Esophagus squamous epithelium (tissue), 5 donors: Measurements from ENCODE around the gene PRPSAP1. TPM values are rescaled to one million over a fixed set of nuclear protein-coding genes. Genes with fewer than 3 reads are reported as not detected.

Experiments used
- DNase-seq: peaks from one replicate; lab custom pipeline; 2025; lab: John Stamatoyannopoulos, UW
- H3K27ac ChIP-seq, 4 donors: fragments of 200-600 bp; sonication (generic); one replicate each; pipeline ENCODE4 v1.5.1; 2016 to 2019; ENCODE audit warnings: mild to moderate bottlenecking in 1 of 4
- H3K27me3 ChIP-seq, 4 donors: fragments of 200-600 bp; sonication (generic); 1 replicate in 3 of 4; 2 replicates in 1 of 4; pipeline versions ENCODE4 v1.5.1 to v1.6.0; 2017 to 2021; ENCODE audit warnings: antibody characterized with exemption in 1 of 4
- H3K36me3 ChIP-seq, 3 donors: fragments of 200-600 bp; sonication (generic); one replicate each; pipeline ENCODE4 v1.5.1; 2016 to 2019
- H3K4me1 ChIP-seq, 3 donors: fragments of 200-600 bp; sonication (generic); one replicate each; pipeline ENCODE4 v1.5.1; 2017 to 2019
- H3K4me3 ChIP-seq, 4 donors: fragments of 200-600 bp; sonication (generic); 1 replicate in 3 of 4; 2 replicates in 1 of 4; pipeline ENCODE4 v1.5.1; 2016 to 2019; ENCODE audit warnings: mild to moderate bottlenecking in 2 of 4, moderate library complexity in 1 of 4
- H3K9me3 ChIP-seq, 3 donors: fragments of 200-600 bp; sonication (generic); one replicate each; pipeline ENCODE4 v1.5.1; 2016 to 2019
- POLR2A ChIP-seq, 4 donors: fragments of 450-650 bp; IDR thresholded peaks; one replicate each; pipeline ENCODE4 v1.6.1; 2017; ENCODE audit warnings: antibody characterized with exemption in 4 of 4, mild to moderate bottlenecking in 4 of 4, moderate library complexity in 3 of 4
- WGBS, 2 donors: methylation state at CpG; one replicate each; pipeline ENCODE4 v1.1.5; 2018; 5-methylcytosine and 5-hydroxymethylcytosine counted together
- intact Hi-C: fragments of 100-400 bp; cut with DNase I; formaldehyde crosslinking; loops from one replicate; pipeline ENCODE4 v1.15.0; 2022
- total RNA-seq, 4 donors: library from RNA; depleted of rRNA; stranded (reverse); fragments of >200 nt; gene quantifications; one replicate each; pipeline ENCODE4 v1.1.0, GENCODE V29; 2016
- TF ChIP-seq, protein P1 (sequence below), 6 experiments: fragments of 450-650 bp in 4 of 6; fragments of 200-600 bp in 2 of 6; sonication (generic) in 2 of 6; IDR thresholded peaks; one replicate each; pipeline ENCODE4 v1.5.1; 2016 to 2019; ENCODE audit warnings: antibody characterized with exemption in 6 of 6, mild to moderate bottlenecking in 4 of 6, moderate library complexity in 4 of 6
- donor health status: DM: yes; HTN: yes; CAD: no.

Gene PRPSAP1
- total RNA-seq, 4 donors from 2014 or later: 36.0 to 68.6 (median 49.5) TPM

DNA sequence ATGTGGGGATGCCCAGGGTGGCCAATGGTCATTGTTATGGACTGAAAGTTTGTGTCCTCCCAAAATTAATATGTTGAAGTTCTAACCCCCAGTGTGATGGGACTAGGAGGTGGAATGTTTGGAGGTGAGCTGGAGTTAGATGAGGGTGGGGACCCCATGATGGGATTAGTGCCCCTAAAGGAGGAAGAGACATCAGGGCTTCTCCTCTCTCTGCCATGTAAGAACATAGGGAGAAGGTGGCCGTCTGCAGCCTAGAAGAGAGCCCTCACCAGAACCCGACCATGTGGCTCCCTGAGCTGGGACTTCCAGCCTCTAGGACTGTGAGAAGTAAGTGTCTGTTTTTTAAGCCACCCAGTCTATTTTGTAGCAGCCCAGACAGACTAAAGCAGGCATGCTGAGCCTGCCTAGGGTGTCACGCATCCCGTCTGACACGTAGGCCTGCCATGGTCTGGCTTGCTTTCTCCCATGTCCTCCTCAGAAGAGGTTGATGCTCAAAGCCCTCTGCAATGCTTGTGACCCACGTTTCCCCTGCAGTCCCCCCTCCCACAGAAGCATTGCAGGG, 4.0 kb upstream of the PRPSAP1 start:
- H3K4me3 ChIP-seq: no peak overlapping the region
- DNase-seq: no peak
- intact Hi-C loops: no loop called here
- no peaks in the 10 kb centered on the region for H3K27me3 ChIP-seq
- no peaks in the 10 kb centered on the region for H3K9me3 ChIP-seq
- WGBS, 2 donors: 90 to 93% methylated on average over 5 to 6 of the region's 6 CpGs
- H3K4me1 ChIP-seq: peaks cover 15 to 52% (median 24%) of the 10 kb centered on the region in 3 donors
- no peak for TF ChIP-seq POLR2A (IDR thresholded peaks at IDR 0.05)
- TF ChIP-seq, protein P1, sequence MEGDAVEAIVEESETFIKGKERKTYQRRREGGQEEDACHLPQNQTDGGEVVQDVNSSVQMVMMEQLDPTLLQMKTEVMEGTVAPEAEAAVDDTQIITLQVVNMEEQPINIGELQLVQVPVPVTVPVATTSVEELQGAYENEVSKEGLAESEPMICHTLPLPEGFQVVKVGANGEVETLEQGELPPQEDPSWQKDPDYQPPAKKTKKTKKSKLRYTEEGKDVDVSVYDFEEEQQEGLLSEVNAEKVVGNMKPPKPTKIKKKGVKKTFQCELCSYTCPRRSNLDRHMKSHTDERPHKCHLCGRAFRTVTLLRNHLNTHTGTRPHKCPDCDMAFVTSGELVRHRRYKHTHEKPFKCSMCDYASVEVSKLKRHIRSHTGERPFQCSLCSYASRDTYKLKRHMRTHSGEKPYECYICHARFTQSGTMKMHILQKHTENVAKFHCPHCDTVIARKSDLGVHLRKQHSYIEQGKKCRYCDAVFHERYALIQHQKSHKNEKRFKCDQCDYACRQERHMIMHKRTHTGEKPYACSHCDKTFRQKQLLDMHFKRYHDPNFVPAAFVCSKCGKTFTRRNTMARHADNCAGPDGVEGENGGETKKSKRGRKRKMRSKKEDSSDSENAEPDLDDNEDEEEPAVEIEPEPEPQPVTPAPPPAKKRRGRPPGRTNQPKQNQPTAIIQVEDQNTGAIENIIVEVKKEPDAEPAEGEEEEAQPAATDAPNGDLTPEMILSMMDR (IDR thresholded peaks at IDR 0.05): no peak
- H3K27ac ChIP-seq: no peak overlapping the region
- H3K36me3 ChIP-seq: no peaks in the 10 kb centered on the region

DNA sequence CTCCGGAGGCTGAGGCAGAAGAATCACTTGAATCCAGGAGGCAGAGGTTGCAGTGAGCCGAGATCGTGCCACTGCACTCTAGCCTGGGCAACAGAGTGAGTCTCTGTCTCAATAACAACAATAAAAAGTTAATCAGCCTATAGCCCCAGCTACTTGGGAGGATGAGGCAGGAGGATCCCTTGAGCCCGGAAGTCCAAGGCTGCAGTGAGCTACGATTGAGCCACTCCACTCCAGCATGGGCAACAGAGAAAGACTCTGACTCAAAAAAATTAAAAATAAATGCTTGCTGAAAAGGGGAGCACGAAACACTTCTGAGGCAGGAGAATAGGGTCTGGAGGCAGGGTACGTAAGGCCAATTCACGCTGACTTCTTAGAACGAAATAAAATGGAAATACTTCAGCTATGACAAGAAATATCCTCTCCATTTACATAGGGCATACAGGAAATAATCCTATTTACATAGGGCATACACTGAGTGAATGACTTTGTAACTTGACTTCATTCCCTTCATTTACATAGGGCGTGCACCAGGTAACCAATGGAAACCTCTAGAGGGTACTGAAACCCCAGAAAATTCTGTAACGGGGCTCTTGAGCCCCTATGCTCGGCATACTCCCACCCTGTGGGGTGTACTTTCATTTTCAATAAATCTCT, 3.2 kb upstream of the PRPSAP1 start:
- WGBS, 2 donors: 53 to 60% methylated on average over 12 of the region's 12 CpGs
- DNase-seq: no peak
- TF ChIP-seq POLR2A (IDR thresholded peaks at IDR 0.05): no peak
- TF ChIP-seq, protein P1 (IDR thresholded peaks at IDR 0.05): no peak

DNA sequence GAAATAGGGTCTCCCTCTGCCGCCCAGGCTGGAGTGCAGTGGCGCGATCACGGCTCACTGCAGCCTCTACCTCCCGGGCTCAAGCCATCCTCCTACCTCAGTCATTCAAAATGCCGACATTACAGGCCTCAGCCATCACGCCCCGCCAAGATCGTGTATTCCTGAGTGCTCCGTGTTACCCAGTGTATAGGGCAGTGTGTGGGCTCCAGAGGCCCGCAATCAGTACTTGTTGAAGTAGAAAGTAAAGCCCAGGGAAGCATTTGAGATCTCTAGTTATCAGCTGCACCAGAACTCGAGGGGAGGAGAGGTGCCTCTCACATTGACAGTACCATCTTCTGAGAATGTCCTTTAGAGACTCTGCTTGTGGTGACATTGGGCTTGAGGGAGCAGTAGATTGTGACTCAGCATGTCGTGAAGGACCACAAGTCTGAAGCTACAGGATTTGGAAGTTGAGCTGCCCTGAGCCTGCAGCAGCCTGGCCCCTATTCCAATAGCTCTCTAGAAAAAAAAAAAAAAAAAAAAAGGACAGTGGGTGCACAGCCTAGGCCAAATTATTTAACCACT, 1.1 kb upstream of the PRPSAP1 start:
- 72 to 73% methylated on average over 4 to 6 of the region's 13 CpGs for WGBS, 2 donors
- DNase-seq: no peak
- Histone ChIP-seq H3K27me3 (no peaks in the 10 kb centered on the region), H3K9me3 (no peaks in the 10 kb centered on the region), H3K4me3 (no peak overlapping the region), H3K36me3 (no peaks in the 10 kb centered on the region), H3K4me1 (peaks cover 6 to 43% (median 7%) of the 10 kb centered on the region in 3 donors), H3K27ac (peak overlapping the region in 1 of 4 donors; percentile 94)
- TF ChIP-seq, protein P1 (IDR thresholded peaks at IDR 0.05): no peak
- no peak for TF ChIP-seq POLR2A (IDR thresholded peaks at IDR 0.05)
- intact Hi-C loops: no loop called here

More for the DNA sequence above, 3.2 kb upstream of the PRPSAP1 start:
- intact Hi-C loops: no loop called here
- Histone ChIP-seq H3K4me1 (peaks cover 10 to 52% (median 17%) of the 10 kb centered on the region in 3 donors), H3K4me3 (no peak overlapping the region), H3K27me3 (no peaks in the 10 kb centered on the region), H3K27ac (no peak overlapping the region), H3K9me3 (no peaks in the 10 kb centered on the region), H3K36me3 (no peaks in the 10 kb centered on the region)

DNA sequence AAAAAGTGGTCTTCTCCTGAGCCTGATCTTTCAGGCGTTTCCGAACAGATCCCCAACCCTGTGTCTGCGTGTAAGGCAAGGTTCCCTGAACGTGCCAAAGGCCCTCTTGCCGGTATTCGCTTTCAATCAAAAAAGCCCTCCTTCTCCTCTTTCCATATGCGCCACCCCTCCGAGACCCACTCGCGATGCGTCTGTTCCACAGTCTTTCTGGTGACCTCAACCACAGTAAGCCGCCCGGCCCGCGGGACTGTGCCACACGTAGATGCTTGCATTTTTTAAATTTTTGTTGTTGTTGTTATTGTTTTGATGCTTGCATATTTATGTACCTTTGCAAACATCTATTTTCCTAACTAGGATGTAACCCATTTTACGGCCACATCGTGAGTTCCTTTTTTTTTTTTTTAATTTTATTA, 607 bp upstream of the PRPSAP1 start:
- peak overlapping the region; percentile 90 to 94 (median 92) for H3K27ac ChIP-seq

More for the DNA sequence above, 607 bp upstream of the PRPSAP1 start:
- H3K4me3 ChIP-seq: peak overlapping the region; percentile 67 to 97 (median 91)
- TF ChIP-seq, protein P1 (IDR thresholded peaks at IDR 0.05): no peak
- no peak for TF ChIP-seq POLR2A (IDR thresholded peaks at IDR 0.05)
- no peaks in the 10 kb centered on the region for H3K36me3 ChIP-seq
- WGBS, 2 donors: 0 to 1% methylated on average over 14 of the region's 18 CpGs
- DNase-seq: no peak
- peaks cover 6 to 43% (median 7%) of the 10 kb centered on the region in 3 donors for H3K4me1 ChIP-seq
- no peaks in the 10 kb centered on the region for H3K27me3 ChIP-seq
- intact Hi-C loops: no loop called here
- no peaks in the 10 kb centered on the region for H3K9me3 ChIP-seq
